Stimulated activated CD8-positive, alpha-beta memory T cell treated with anti-CD3 and anti-CD28 coated beads, Interleukin-15, amount 100 ng/mL, for 1 hour (primary cell): ENCODE measurements around the gene CPNE1.

ENCODE experiments used
- DNase-seq: peaks from one replicate; pipeline ENCODE4 v3.0.0-alpha.2; 2020; ENCODE audit warnings: low read depth

The CPNE1 gene

GRCh38 chr20:35619196-35620095 is 45.3 kb downstream of the CPNE1 start:
- peak; percentile 58 for DNase-seq

- DNase-seq: no peak
These were observed 46.2 kb downstream of the CPNE1 start for GRCh38 chr20:35618263-35619131.

GRCh38 chr20:35617397-35618262 is 47.1 kb downstream of the CPNE1 start:
- DNase-seq: no peak

GRCh38 chr20:35616465-35617396 is 48.0 kb downstream of the CPNE1 start:
- DNase-seq: no peak

- peak; percentile 100 for DNase-seq
These were observed 48.8 kb downstream of the CPNE1 start, which contains the start of gene SPAG4 for GRCh38 chr20:35615667-35616464. SPAG4 (plus strand) TSS chr20:35615829; CDS start chr20:35616004, 175 bp downstream.

GRCh38 chr20:35611482-35611881 is 53.2 kb downstream of the CPNE1 start:
- DNase-seq: no peak

GRCh38 chr20:35610833-35611427 is 53.8 kb downstream of the CPNE1 start:
- no peak for DNase-seq

GRCh38 chr20:35607003-35607735 is 57.5 kb downstream of the CPNE1 start:
- DNase-seq: no peak

GRCh38 chr20:35606127-35606526 is 58.6 kb downstream of the CPNE1 start:
- DNase-seq: no peak

- no peak for DNase-seq
These were observed 60.3 kb downstream of the CPNE1 start for GRCh38 chr20:35604449-35604747.

- no peak for DNase-seq
These were observed 60.8 kb downstream of the CPNE1 start for GRCh38 chr20:35603695-35604448.

GRCh38 chr20:35602851-35603495 is 61.7 kb downstream of the CPNE1 start:
- no peak for DNase-seq

- no peak for DNase-seq
These were observed 62.7 kb downstream of the CPNE1 start for GRCh38 chr20:35601990-35602389.

- peak; percentile 49 for DNase-seq
These were observed 63.4 kb downstream of the CPNE1 start for GRCh38 chr20:35600993-35601973.

- no peak for DNase-seq
These were observed 64.3 kb downstream of the CPNE1 start for GRCh38 chr20:35600176-35600992.

GRCh38 chr20:35599776-35600120 is 65.0 kb downstream of the CPNE1 start:
- DNase-seq: no peak
